Nephron (organoid): ENCODE data around the gene TNC.

Experiments
- H3K27ac Mint-ChIP-seq, 3 experiments: 2 replicates each; pipeline ENCODE4 v1.8.0; 2020; ENCODE audit warnings: mixed read lengths in 3 of 3, mild to moderate bottlenecking in 2 of 3, moderate library complexity in 1 of 3
- H3K27me3 Mint-ChIP-seq: 2 replicates; pipeline ENCODE4 v1.8.0; 2021; ENCODE audit warnings: low read depth, mild to moderate bottlenecking, moderate library complexity, mixed read lengths
- H3K36me3 Mint-ChIP-seq: 2 replicates; pipeline ENCODE4 v1.8.0; 2020; ENCODE audit warnings: low read depth, mixed read lengths
- H3K4me1 Mint-ChIP-seq: 2 replicates; pipeline ENCODE4 v1.8.0; 2020; ENCODE audit warnings: mixed read lengths
- H3K4me3 Mint-ChIP-seq, 3 experiments: 2 replicates each; pipeline ENCODE4 v1.8.0; 2020; ENCODE audit warnings: mild to moderate bottlenecking in 3 of 3, mixed read lengths in 3 of 3, moderate library complexity in 2 of 3
- H3K9me3 Mint-ChIP-seq: 2 replicates; pipeline ENCODE4 v1.8.0; 2020; ENCODE audit warnings: mixed read lengths
- TF ChIP-seq, protein P1 (sequence below), 3 experiments: fragments of 200-600 bp; sonication (generic); IDR thresholded peaks; one replicate each; pipeline ENCODE4 v1.5.0; 2021; ENCODE audit warnings: antibody characterized with exemption in 3 of 3; ENCODE audit not compliant: unreplicated experiment in 3 of 3

Gene TNC

DNA sequence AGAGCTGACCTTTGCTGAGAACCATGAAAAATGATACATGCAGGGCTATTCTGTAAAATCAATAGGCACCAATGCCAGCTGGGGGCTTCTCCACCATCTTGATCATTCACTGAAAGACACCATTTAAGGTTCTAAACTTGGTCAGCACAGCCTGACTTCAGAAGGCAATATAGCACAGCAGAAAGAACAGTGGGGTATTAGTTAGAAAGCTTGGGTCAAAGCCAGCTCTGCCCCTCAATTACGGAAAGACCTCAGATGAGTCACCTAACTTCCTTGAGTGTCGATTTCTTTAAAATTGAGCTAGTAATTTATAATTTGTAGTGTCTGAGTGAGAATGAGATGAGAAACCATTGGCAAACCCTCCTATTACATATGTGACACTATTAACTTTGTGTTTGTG, 3.4 kb downstream of the TNC start:
- TF ChIP-seq, protein P1, sequence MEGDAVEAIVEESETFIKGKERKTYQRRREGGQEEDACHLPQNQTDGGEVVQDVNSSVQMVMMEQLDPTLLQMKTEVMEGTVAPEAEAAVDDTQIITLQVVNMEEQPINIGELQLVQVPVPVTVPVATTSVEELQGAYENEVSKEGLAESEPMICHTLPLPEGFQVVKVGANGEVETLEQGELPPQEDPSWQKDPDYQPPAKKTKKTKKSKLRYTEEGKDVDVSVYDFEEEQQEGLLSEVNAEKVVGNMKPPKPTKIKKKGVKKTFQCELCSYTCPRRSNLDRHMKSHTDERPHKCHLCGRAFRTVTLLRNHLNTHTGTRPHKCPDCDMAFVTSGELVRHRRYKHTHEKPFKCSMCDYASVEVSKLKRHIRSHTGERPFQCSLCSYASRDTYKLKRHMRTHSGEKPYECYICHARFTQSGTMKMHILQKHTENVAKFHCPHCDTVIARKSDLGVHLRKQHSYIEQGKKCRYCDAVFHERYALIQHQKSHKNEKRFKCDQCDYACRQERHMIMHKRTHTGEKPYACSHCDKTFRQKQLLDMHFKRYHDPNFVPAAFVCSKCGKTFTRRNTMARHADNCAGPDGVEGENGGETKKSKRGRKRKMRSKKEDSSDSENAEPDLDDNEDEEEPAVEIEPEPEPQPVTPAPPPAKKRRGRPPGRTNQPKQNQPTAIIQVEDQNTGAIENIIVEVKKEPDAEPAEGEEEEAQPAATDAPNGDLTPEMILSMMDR (IDR thresholded peaks at IDR 0.05; ENCODE audit: unreplicated experiment in 3 of 3), result no peak

DNA sequence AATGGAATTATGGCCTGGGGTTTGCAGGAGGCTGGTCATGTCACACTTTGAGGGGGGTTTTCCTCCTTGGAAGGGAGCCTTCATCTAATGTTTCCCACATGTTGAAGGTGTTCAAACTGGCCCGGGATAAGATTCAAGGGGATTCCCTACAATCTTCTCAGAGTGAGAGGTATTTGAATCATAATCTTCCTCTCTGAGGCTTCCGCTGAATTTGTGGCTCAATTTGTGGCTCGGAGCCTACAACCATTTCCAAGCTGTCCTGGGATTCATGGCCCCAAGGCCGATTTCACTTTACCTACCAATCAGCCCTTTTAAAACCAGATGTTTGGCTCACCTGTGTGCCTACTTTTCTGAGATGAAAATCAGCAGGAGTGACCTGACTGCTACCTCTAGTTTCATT, 3.9 kb downstream of the TNC start:
- Mint-ChIP-seq H3K27me3 (peaks cover 25% of the 10 kb centered on the region), H3K4me1 (peaks cover 69% of the 10 kb centered on the region), H3K4me3 (no peak overlapping the region), H3K9me3 (no peaks in the 10 kb centered on the region), H3K36me3 (peaks cover 16% of the 10 kb centered on the region), H3K27ac (peak overlapping the region in 1 of 3 experiments; percentile 61)
- TF ChIP-seq, protein P1 (IDR thresholded peaks at IDR 0.05; ENCODE audit: unreplicated experiment in 3 of 3), result no peak

More for the DNA sequence above, 3.4 kb downstream of the TNC start:
- H3K27ac Mint-ChIP-seq, result peak overlapping the region; percentile 42 to 70 (median 61)
- peaks cover 27% of the 10 kb centered on the region for H3K27me3 Mint-ChIP-seq
- H3K4me3 Mint-ChIP-seq, result peak overlapping the region; percentile 6 to 73 (median 26)
- H3K36me3 Mint-ChIP-seq, result peaks cover 14% of the 10 kb centered on the region
- H3K4me1 Mint-ChIP-seq, result peaks cover 72% of the 10 kb centered on the region
- H3K9me3 Mint-ChIP-seq, result no peaks in the 10 kb centered on the region

DNA sequence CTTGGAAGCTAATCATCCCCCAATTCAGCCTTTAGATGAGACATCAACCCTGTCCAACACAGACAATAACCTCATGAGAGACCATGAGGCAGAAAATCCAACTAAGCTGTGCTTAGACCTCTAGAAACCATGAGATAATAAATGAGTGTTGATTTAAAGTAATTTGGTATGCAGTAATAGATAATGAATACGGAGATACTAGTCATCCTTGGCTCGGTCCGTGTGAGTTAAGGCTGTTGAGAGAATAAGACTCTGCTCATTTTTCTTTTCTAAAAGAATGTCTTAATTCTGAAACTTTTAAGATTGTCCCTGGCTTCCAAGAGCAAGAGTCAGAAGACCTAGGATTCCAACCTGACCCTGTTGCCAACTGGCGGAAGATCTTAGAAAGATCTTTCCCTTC, 6.1 kb downstream of the TNC start:
- Mint-ChIP-seq H3K4me3 (no peak overlapping the region), H3K36me3 (peaks cover 16% of the 10 kb centered on the region), H3K9me3 (no peaks in the 10 kb centered on the region), H3K27me3 (peaks cover 7% of the 10 kb centered on the region), H3K4me1 (peaks cover 52% of the 10 kb centered on the region), H3K27ac (peak overlapping the region in 1 of 3 experiments; percentile 67)
- TF ChIP-seq, protein P1 (IDR thresholded peaks at IDR 0.05; ENCODE audit: unreplicated experiment in 3 of 3), result no peak

DNA sequence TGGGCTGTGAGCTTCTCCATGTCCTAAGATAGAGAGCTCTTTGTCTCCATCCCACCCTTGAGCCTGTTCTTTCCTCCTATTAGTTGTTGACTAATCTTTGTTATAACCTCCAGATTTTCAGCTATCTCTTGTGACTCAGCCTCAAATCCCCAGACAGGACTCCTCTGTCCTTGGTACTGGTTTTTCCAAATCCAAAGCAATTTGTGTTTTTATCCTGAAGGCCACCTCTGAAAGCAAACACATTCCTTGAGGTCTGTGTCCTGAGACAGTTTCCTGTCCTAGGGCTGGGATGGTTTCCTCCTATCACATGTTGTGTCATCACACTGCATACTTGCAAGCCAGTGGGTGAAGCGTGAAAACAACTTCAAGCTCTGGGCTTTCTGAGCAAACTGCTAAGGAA, 8.5 kb downstream of the TNC start:
- Mint-ChIP-seq H3K27me3 (no peaks in the 10 kb centered on the region), H3K9me3 (no peaks in the 10 kb centered on the region), H3K27ac (no peak overlapping the region), H3K36me3 (peaks cover 19% of the 10 kb centered on the region), H3K4me3 (no peak overlapping the region), H3K4me1 (peaks cover 40% of the 10 kb centered on the region)
- TF ChIP-seq, protein P1 (IDR thresholded peaks at IDR 0.05; ENCODE audit: unreplicated experiment in 3 of 3), result no peak

DNA sequence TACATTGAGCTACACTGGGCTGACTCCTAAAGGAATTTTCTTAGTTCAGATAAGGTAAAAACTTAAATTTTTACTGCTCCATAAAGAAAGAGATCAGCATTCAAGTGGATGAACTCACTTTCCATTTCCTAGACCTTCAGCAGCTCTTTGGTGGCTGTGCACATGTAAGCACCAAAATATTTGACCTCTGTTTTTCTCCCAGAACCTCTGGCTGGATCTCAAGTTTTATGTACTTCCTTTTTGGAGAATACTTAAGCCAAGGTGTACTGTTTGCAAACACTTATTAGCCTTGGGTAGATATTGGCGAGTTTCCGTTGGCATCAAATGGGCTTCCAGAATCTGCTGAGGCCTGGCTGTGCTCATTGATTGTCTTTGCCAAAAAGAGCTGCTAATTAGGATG, 10.3 kb downstream of the TNC start:
- TF ChIP-seq, protein P1 (IDR thresholded peaks at IDR 0.05; ENCODE audit: unreplicated experiment in 3 of 3), result no peak
- H3K9me3 Mint-ChIP-seq, result no peaks in the 10 kb centered on the region
- H3K4me1 Mint-ChIP-seq, result peaks cover 27% of the 10 kb centered on the region
- H3K27me3 Mint-ChIP-seq, result no peaks in the 10 kb centered on the region
- no peak overlapping the region for H3K4me3 Mint-ChIP-seq
- H3K36me3 Mint-ChIP-seq, result peaks cover 22% of the 10 kb centered on the region
- H3K27ac Mint-ChIP-seq, result no peak overlapping the region

DNA sequence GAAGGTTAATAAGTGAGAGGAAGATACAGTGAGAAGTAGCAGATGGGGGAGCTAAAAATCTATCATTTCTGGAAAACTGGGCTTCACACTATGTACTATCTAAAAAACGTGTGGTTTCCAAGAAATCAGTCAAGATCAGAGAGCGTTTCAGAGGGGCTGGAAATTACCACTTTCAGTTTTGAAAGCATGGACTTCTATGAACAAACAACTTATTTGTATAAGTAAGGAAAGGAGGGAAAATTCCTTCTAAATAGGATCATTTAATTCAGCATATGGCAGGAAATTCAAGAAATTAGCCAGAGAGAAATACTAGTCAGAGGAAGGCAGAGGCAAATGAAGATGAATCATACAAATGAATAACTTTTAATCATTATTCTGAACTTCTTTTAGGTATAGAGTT, 11.3 kb downstream of the TNC start:
- H3K9me3 Mint-ChIP-seq, result no peaks in the 10 kb centered on the region
- H3K4me1 Mint-ChIP-seq, result peaks cover 23% of the 10 kb centered on the region
- TF ChIP-seq, protein P1 (IDR thresholded peaks at IDR 0.05; ENCODE audit: unreplicated experiment in 3 of 3), result no peak
- H3K4me3 Mint-ChIP-seq, result no peak overlapping the region
- no peaks in the 10 kb centered on the region for H3K27me3 Mint-ChIP-seq
- H3K36me3 Mint-ChIP-seq, result peaks cover 19% of the 10 kb centered on the region
- peak overlapping the region in 1 of 3 experiments; percentile 18 for H3K27ac Mint-ChIP-seq
